Measurements from ENCODE around the gene CACNB4. TPM values are rescaled to one million over a fixed set of nuclear protein-coding genes. Genes with fewer than 3 reads are reported as not detected.

CACNB4 gene
- total RNA-seq, 2 experiments from 2014 or later: 0.14 to 0.20 TPM

GRCh38 chr2:151902829-151903228, 196.0 kb downstream of the CACNB4 start:
- TF ChIP-seq CTCF (IDR thresholded peaks at IDR 0.05): no peak
- intact Hi-C loops (cut with DNase I, micrococcal nuclease): no loop called here
- POLR2A ChIA-PET: no interaction called here
- CTCF ChIA-PET: no interaction called here
- DNase-seq: no peak
- no peak overlapping the region for H3K4me3 ChIP-seq (ENCODE audit: low read length)
- no peaks in the 10 kb centered on the region for H3K36me3 Mint-ChIP-seq (ENCODE audit: low read depth)
- H3K27ac ChIP-seq (ENCODE audit: low read depth in 1 of 2, low read length in 2 of 2): no peak overlapping the region
- H3K4me1 Mint-ChIP-seq (ENCODE audit: low read depth): no peaks in the 10 kb centered on the region
- H3K27me3 ChIP-seq (ENCODE audit: control insufficient read depth in 1 of 2, insufficient read depth in 2 of 2, low read length in 2 of 2): no peaks in the 10 kb centered on the region
- H3K27me3 Mint-ChIP-seq: no peaks in the 10 kb centered on the region
- no peaks in the 10 kb centered on the region for H3K36me3 ChIP-seq (ENCODE audit: insufficient read depth, low read length)
- no peak for ATAC-seq (ENCODE audit: poor library complexity)
- H3K9me3 ChIP-seq (ENCODE audit: control insufficient read depth in 1 of 2, insufficient read depth in 1 of 2, low read length in 2 of 2): no peaks in the 10 kb centered on the region
- no peak overlapping the region for H3K4me3 Mint-ChIP-seq
- no peaks in the 10 kb centered on the region for H3K4me1 ChIP-seq (ENCODE audit: insufficient read depth, low read length)
- H3K9me3 Mint-ChIP-seq: no peaks in the 10 kb centered on the region
- no peak overlapping the region for H3K27ac Mint-ChIP-seq

- no peaks in the 10 kb centered on the region for H3K9me3 ChIP-seq (ENCODE audit: control insufficient read depth in 1 of 2, insufficient read depth in 1 of 2, low read length in 2 of 2)
- intact Hi-C loops (cut with DNase I, micrococcal nuclease): no loop called here
- no peaks in the 10 kb centered on the region for H3K27me3 ChIP-seq (ENCODE audit: control insufficient read depth in 1 of 2, insufficient read depth in 2 of 2, low read length in 2 of 2)
- H3K27ac ChIP-seq (ENCODE audit: low read depth in 1 of 2, low read length in 2 of 2): no peak overlapping the region
- DNase-seq: no peak
- no peak overlapping the region for H3K27ac Mint-ChIP-seq
- no peaks in the 10 kb centered on the region for H3K27me3 Mint-ChIP-seq
- H3K36me3 ChIP-seq (ENCODE audit: insufficient read depth, low read length): no peaks in the 10 kb centered on the region
- H3K4me1 Mint-ChIP-seq (ENCODE audit: low read depth): no peaks in the 10 kb centered on the region
- CTCF ChIA-PET: no interaction called here
- H3K4me3 Mint-ChIP-seq: no peak overlapping the region
- H3K4me1 ChIP-seq (ENCODE audit: insufficient read depth, low read length): no peaks in the 10 kb centered on the region
- no peak for TF ChIP-seq CTCF (IDR thresholded peaks at IDR 0.05)
- H3K36me3 Mint-ChIP-seq (ENCODE audit: low read depth): no peaks in the 10 kb centered on the region
- no peak for ATAC-seq (ENCODE audit: poor library complexity)
- H3K4me3 ChIP-seq (ENCODE audit: low read length): no peak overlapping the region
- no peaks in the 10 kb centered on the region for H3K9me3 Mint-ChIP-seq
- POLR2A ChIA-PET: no interaction called here
These were observed 198.5 kb downstream of the CACNB4 start for GRCh38 chr2:151900331-151900730.

DNA sequence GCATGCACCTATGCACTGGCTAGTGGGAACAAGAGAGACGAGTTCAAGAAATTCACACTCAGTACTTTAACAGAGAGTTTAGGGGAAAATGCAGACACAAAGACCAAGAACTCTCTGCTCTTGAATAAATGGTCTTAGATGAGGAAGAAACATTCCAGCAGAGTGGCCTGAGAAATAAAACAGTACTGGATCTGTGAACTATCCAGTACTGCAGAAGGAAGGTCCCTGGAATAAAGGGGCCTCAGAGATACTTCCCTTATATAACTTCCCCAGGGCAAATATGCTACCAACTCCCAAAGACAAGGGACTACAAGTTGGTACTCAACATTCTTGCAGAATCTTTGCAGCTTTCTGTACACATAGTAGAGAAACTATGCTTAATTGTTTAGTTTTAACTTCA, 199.7 kb downstream of the CACNB4 start:
- Mint-ChIP-seq H3K27ac (no peak overlapping the region), H3K4me3 (no peak overlapping the region), H3K36me3 (ENCODE audit: low read depth) (no peaks in the 10 kb centered on the region), H3K4me1 (ENCODE audit: low read depth) (no peaks in the 10 kb centered on the region), H3K27me3 (no peaks in the 10 kb centered on the region), H3K9me3 (peaks cover 11% of the 10 kb centered on the region)
- Histone ChIP-seq H3K27ac (ENCODE audit: low read depth in 1 of 2, low read length in 2 of 2) (no peak overlapping the region), H3K4me3 (ENCODE audit: low read length) (no peak overlapping the region), H3K27me3 (ENCODE audit: control insufficient read depth in 1 of 2, insufficient read depth in 2 of 2, low read length in 2 of 2) (no peaks in the 10 kb centered on the region), H3K9me3 (ENCODE audit: control insufficient read depth in 1 of 2, insufficient read depth in 1 of 2, low read length in 2 of 2) (no peaks in the 10 kb centered on the region), H3K36me3 (ENCODE audit: insufficient read depth, low read length) (no peaks in the 10 kb centered on the region), H3K4me1 (ENCODE audit: insufficient read depth, low read length) (no peaks in the 10 kb centered on the region)
- no peak for ATAC-seq (ENCODE audit: poor library complexity)
- DNase-seq: no peak
- TF ChIP-seq CTCF (IDR thresholded peaks at IDR 0.05): no peak
- intact Hi-C loops (cut with DNase I, micrococcal nuclease): no loop called here
- CTCF ChIA-PET: no interaction called here
- POLR2A ChIA-PET: no interaction called here

Measured in CD4-positive, alpha-beta T cell (primary cell).